ENCODE measurements around the gene STX16. TPM values are rescaled to one million over a fixed set of nuclear protein-coding genes. Genes with fewer than 3 reads are reported as not detected.

Gene STX16
- total and polyA plus RNA-seq, 9 of the 15 experiments (the other 6 are each of a cell fraction or from before 2014, with no cell fraction given): 4.4 to 43.5 (median 14.7) TPM

DNA sequence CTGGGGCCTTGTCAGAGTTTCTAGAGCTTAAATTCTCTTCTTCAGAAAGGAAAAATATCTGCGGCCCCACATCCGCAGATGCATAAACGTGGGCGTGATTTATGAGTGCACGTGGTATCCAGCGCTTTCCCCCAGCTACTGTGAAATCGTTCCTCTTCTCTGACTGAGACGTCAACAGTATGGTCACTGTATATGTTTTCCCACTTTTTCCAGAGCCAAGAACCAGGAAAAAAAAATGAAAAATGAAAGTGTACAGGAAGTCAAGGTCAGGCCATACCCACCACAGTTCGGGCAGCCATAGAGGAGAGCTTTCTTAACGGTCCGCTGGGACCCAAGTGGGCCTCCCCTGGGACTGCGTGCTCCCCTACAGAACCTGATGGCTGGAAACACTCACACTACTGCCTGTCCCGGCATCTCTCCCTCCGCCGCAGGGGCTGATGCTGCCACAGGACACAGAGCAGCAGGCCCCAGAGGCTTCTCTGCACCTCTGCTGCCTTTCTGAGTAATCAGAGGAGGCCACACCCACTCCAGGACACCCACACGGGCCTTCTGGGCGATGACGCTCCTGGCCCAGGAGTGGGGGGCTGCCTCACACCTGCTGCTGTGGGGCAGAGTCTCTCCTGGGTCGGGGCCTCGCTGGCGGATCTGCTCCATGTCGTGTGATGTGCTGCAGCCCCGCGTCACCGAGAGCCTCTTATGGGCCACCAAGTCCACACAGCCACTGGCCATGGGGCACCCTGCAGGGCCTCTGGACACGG, 16.4 kb upstream of the STX16 start (continued):
- 0 out of 2 replicates have a peak, but pooled peaks have one; percentile 7 for TF ChIP-seq USF2 (CRISPR knock-in tag; IDR thresholded peaks at IDR 0.05)
- TF ChIP-seq, protein P1, sequence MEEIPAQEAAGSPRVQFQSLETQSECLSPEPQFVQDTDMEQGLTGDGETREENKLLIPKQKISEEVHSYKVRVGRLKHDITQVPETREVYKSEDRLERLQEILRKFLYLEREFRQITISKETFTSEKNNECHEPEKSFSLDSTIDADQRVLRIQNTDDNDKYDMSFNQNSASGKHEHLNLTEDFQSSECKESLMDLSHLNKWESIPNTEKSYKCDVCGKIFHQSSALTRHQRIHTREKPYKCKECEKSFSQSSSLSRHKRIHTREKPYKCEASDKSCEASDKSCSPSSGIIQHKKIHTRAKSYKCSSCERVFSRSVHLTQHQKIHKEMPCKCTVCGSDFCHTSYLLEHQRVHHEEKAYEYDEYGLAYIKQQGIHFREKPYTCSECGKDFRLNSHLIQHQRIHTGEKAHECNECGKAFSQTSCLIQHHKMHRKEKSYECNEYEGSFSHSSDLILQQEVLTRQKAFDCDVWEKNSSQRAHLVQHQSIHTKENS (CRISPR knock-in tag; IDR thresholded peaks at IDR 0.05): no peak
- TF ChIP-seq, protein P2, sequence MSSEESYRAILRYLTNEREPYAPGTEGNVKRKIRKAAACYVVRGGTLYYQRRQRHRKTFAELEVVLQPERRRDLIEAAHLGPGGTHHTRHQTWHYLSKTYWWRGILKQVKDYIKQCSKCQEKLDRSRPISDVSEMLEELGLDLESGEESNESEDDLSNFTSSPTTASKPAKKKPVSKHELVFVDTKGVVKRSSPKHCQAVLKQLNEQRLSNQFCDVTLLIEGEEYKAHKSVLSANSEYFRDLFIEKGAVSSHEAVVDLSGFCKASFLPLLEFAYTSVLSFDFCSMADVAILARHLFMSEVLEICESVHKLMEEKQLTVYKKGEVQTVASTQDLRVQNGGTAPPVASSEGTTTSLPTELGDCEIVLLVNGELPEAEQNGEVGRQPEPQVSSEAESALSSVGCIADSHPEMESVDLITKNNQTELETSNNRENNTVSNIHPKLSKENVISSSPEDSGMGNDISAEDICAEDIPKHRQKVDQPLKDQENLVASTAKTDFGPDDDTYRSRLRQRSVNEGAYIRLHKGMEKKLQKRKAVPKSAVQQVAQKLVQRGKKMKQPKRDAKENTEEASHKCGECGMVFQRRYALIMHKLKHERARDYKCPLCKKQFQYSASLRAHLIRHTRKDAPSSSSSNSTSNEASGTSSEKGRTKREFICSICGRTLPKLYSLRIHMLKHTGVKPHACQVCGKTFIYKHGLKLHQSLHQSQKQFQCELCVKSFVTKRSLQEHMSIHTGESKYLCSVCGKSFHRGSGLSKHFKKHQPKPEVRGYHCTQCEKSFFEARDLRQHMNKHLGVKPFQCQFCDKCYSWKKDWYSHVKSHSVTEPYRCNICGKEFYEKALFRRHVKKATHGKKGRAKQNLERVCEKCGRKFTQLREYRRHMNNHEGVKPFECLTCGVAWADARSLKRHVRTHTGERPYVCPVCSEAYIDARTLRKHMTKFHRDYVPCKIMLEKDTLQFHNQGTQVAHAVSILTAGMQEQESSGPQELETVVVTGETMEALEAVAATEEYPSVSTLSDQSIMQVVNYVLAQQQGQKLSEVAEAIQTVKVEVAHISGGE (CRISPR knock-in tag; IDR thresholded peaks at IDR 0.05): no peak
